Heart left ventricle (tissue), 13 donors: Measurements from ENCODE around the gene SFSWAP.
"Not testable (repeated sequence)": the region's sequence is repeated elsewhere in the genome, so short reads cannot be mapped to it uniquely, and the experiment has no call there.

Experiments used
- POLR2A ChIP-seq, 2 donors: fragments of 450-650 bp; IDR thresholded peaks; one replicate each; pipeline ENCODE4 v1.6.1; 2017; ENCODE audit warnings: antibody characterized with exemption in 2 of 2, mild to moderate bottlenecking in 2 of 2, moderate library complexity in 2 of 2
- TF ChIP-seq, protein P1 (sequence below), 12 donors: fragments of 200-600 bp; sonication (generic) in 4 of 12; IDR thresholded peaks; one replicate each; pipeline versions ENCODE4 v1.5.0 to v1.8.0; 2018 to 2022; ENCODE audit warnings: antibody characterized with exemption in 12 of 12, mild to moderate bottlenecking in 5 of 12
- donor health status: ischemic (EF 13 %, LVEDD 7.1; RV severe dilation, severe dysfunction).
- donor health status: DM: no; HTN: yes; CAD: no.
- donor health status: DM: no; HTN: no; CAD: no.
- donor health status: ischemic (EF 25% LVEDD 6.9; RV normal size, moderate dysfunction).
- donor health status: ischemic (EF 25% LVEDD 5.7; RV mildly dilated, moderate dysfunction).
- donor health status: ischemic (EF 35%, LVEDD 5.7; RV mildly dilated, moderate dysfunction).
- donor health status: nonischemic (EF 11% LVEDD 7.7; RV severe dilation, severe dysfunction).
- donor health status: DM: yes; HTN: yes; CAD: no.
- donor health status: PGD.
- donor health status: ischemic (EF 29% LVEDD 5.4; RV normal size, mild dysfunction).
- donor health status: nonischemic (EF 23%, LVEDD 6.1; RV moderate dilation, normal function).

DNA sequence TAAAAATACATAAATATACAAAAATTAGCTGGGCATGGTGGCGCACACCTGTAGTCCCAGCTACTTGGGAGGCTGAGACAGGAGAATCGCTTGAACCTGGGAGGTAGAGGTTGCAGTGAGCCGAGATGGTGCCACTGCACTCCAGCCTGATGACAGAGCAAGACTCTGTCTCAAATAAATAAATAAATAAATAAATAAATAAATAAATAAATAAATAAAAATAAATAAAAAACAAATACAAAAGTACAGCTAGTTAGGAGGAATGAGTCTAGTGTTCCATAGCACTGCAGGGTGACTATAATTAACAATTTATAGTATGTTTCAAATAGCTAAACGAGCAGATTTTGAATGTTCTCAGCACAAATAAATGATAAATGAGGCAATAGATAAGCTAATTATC lies 4.2 kb upstream of the SFSWAP start:
- TF ChIP-seq, protein P1, sequence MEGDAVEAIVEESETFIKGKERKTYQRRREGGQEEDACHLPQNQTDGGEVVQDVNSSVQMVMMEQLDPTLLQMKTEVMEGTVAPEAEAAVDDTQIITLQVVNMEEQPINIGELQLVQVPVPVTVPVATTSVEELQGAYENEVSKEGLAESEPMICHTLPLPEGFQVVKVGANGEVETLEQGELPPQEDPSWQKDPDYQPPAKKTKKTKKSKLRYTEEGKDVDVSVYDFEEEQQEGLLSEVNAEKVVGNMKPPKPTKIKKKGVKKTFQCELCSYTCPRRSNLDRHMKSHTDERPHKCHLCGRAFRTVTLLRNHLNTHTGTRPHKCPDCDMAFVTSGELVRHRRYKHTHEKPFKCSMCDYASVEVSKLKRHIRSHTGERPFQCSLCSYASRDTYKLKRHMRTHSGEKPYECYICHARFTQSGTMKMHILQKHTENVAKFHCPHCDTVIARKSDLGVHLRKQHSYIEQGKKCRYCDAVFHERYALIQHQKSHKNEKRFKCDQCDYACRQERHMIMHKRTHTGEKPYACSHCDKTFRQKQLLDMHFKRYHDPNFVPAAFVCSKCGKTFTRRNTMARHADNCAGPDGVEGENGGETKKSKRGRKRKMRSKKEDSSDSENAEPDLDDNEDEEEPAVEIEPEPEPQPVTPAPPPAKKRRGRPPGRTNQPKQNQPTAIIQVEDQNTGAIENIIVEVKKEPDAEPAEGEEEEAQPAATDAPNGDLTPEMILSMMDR (IDR thresholded peaks at IDR 0.05) = not testable (repeated sequence)
- TF ChIP-seq POLR2A (IDR thresholded peaks at IDR 0.05) = not testable (repeated sequence)
